Progenitor cell of endocrine pancreas (in vitro differentiated cells): ENCODE results near the gene DET1. TPM values are rescaled to one million over a fixed set of nuclear protein-coding genes. Genes with fewer than 3 reads are reported as not detected.

ENCODE experiments used
- DNase-seq: peaks from one replicate; pipeline ENCODE4 v3.0.0; 2021; ENCODE audit warnings: low spot score; ENCODE audit not compliant: unreplicated experiment
- H3K27ac Mint-ChIP-seq: 2 replicates; pipeline ENCODE4 v1.8.0; 2021; ENCODE audit warnings: mild to moderate bottlenecking, moderate library complexity, mixed read lengths
- H3K27me3 Mint-ChIP-seq: 2 replicates; pipeline ENCODE4 v1.8.0; 2021; ENCODE audit warnings: mixed read lengths
- H3K36me3 Mint-ChIP-seq: 2 replicates; pipeline ENCODE4 v1.8.0; 2022; ENCODE audit warnings: mixed read lengths; ENCODE audit not compliant: insufficient read depth
- H3K4me1 Mint-ChIP-seq: 2 replicates; pipeline ENCODE4 v1.8.0; 2021; ENCODE audit warnings: low read depth, mixed read lengths
- H3K4me3 Mint-ChIP-seq: 2 replicates; pipeline ENCODE4 v1.8.0; 2021; ENCODE audit warnings: low read depth, mild to moderate bottlenecking, moderate library complexity, mixed read lengths
- H3K9me3 Mint-ChIP-seq: 2 replicates; pipeline ENCODE4 v1.8.0; 2021; ENCODE audit warnings: low read depth, mixed read lengths
- total RNA-seq: library from RNA; stranded (reverse); gene quantifications from 2 replicates; pipeline ENCODE4 v1.2.1, GENCODE V29; 2021
- TF ChIP-seq, protein P1 (sequence below): fragments of 200-600 bp; sonication (generic); IDR thresholded peaks from one replicate; pipeline ENCODE4 v1.5.0; 2021; ENCODE audit warnings: antibody characterized with exemption, mild to moderate bottlenecking; ENCODE audit not compliant: unreplicated experiment

Gene DET1
- total RNA-seq, 1 donor from 2014 or later, result 11.8 TPM

GRCh38 chr15:88506628-88507027 lies 39.9 kb downstream of the DET1 start:
- H3K27me3 Mint-ChIP-seq, result no peaks in the 10 kb centered on the region
- no peaks in the 10 kb centered on the region for H3K4me1 Mint-ChIP-seq
- H3K9me3 Mint-ChIP-seq, result no peaks in the 10 kb centered on the region
- peaks cover 20% of the 10 kb centered on the region for H3K36me3 Mint-ChIP-seq
- no peak overlapping the region for H3K27ac Mint-ChIP-seq
- no peak overlapping the region for H3K4me3 Mint-ChIP-seq
- DNase-seq, result no peak
- TF ChIP-seq, protein P1, sequence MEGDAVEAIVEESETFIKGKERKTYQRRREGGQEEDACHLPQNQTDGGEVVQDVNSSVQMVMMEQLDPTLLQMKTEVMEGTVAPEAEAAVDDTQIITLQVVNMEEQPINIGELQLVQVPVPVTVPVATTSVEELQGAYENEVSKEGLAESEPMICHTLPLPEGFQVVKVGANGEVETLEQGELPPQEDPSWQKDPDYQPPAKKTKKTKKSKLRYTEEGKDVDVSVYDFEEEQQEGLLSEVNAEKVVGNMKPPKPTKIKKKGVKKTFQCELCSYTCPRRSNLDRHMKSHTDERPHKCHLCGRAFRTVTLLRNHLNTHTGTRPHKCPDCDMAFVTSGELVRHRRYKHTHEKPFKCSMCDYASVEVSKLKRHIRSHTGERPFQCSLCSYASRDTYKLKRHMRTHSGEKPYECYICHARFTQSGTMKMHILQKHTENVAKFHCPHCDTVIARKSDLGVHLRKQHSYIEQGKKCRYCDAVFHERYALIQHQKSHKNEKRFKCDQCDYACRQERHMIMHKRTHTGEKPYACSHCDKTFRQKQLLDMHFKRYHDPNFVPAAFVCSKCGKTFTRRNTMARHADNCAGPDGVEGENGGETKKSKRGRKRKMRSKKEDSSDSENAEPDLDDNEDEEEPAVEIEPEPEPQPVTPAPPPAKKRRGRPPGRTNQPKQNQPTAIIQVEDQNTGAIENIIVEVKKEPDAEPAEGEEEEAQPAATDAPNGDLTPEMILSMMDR, result no peak

DNA sequence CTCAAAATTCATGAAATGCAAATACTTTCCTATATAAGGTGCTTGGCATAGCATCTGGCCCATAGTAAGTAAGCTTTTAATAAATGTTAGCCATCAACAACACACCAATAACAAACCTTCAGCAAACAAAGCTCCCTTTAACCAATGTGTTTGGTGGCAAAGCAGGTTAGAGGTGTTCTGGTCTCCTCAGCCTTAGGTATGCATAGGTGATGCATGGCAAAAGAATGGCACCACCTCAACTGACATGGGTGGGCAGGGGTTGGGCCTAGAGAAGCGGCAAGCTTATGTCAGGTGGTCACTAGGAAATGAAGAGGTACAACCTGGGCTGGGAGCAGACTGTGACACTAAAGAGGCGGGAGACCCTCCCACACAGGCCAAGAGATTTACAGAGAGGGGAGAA lies 40.8 kb downstream of the DET1 start:
- Mint-ChIP-seq H3K9me3 (no peaks in the 10 kb centered on the region), H3K27ac (no peak overlapping the region), H3K4me1 (no peaks in the 10 kb centered on the region), H3K4me3 (no peak overlapping the region), H3K27me3 (no peaks in the 10 kb centered on the region), H3K36me3 (peaks cover 15% of the 10 kb centered on the region)
- DNase-seq, result no peak
- TF ChIP-seq, protein P1, result no peak

DNA sequence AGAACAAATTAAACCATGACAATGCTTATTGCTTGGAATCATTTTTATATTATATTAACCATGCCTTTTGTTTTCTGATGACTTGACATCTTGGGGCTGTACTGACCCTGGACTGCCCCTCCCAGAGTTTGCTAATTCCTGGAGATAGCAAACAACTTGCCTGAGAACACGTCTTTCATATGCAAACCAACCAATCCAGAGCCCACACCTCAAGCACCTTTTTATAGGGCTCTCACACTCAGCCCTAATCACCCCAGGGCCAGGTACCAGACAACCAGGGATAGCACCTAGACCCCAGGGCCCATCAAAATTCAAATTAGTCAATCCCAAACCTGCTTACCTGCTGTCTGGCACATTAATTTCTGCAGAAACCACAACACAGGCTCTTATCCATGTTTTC lies 42.0 kb downstream of the DET1 start:
- no peak for DNase-seq
- no peaks in the 10 kb centered on the region for H3K27me3 Mint-ChIP-seq
- H3K9me3 Mint-ChIP-seq, result no peaks in the 10 kb centered on the region
- TF ChIP-seq, protein P1, result no peak
- H3K27ac Mint-ChIP-seq, result no peak overlapping the region
- no peak overlapping the region for H3K4me3 Mint-ChIP-seq
- no peaks in the 10 kb centered on the region for H3K4me1 Mint-ChIP-seq
- H3K36me3 Mint-ChIP-seq, result peaks cover 9% of the 10 kb centered on the region

DNA sequence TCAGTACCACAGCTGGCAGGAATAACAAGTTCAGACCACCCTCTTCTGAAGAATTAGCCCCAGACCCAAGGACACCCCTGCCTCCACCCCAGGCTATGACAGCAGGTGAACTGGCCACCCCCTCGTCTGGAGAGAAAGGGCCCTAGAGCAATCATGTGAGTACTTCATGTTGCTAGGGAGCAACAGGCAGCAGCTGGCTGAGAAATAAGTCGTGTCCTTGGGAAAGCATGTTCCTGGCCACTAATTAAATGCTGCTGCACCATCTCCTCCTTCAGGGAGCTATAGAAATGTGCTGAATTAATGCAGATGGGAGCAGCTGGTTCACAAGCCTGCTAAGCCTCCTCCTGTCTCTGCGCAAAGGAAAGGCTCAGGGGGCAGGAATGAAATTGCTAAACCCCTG lies 47.5 kb downstream of the DET1 start:
- no peak for DNase-seq
- H3K9me3 Mint-ChIP-seq, result no peaks in the 10 kb centered on the region
- H3K27me3 Mint-ChIP-seq, result no peaks in the 10 kb centered on the region
- no peak overlapping the region for H3K4me3 Mint-ChIP-seq
- H3K36me3 Mint-ChIP-seq, result no peaks in the 10 kb centered on the region
- H3K27ac Mint-ChIP-seq, result peak overlapping the region; percentile 14
- TF ChIP-seq, protein P1, result no peak
- no peaks in the 10 kb centered on the region for H3K4me1 Mint-ChIP-seq

DNA sequence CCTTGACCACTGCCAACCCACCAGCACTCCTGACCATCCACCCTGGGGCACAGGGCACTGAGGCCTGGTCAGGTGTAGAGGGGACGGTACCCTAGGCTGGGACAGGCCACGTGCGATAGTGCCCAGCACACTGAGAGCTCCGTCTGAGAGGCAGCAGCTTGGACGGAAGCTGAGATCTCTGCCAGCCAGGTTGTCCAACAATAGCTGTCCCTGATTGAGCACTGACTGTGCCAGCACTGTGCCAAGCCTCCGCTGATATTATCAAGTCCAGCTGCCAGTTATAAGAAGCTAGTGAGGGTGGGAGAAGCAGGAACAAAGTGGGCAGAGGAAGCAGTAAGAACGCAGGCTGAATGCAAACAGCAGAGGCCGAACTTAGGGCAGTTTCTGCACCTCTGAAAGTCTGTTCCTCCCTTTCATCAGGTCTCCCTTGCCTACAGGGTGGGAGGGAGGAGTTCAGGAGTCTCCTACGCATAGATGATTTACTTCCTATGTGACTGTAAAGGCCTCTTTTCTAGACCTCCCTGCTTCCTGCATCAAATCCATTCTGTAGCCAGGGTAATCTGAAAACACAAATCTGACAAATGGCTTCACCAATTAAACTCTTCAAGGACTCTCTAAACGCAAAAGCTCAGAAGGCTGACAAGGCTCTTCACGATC lies 49.2 kb downstream of the DET1 start:
- Mint-ChIP-seq H3K27ac (no peak overlapping the region), H3K27me3 (no peaks in the 10 kb centered on the region), H3K4me1 (no peaks in the 10 kb centered on the region), H3K9me3 (no peaks in the 10 kb centered on the region), H3K4me3 (no peak overlapping the region), H3K36me3 (no peaks in the 10 kb centered on the region)
- DNase-seq, result no peak
- TF ChIP-seq, protein P1, result no peak
